Head of caudate nucleus (tissue), 42 donors: ENCODE results near the gene MAP3K1.
"Not testable (repeated sequence)": the region's sequence is repeated elsewhere in the genome, so short reads cannot be mapped to it uniquely, and the experiment has no call there.

Experiments used
- DNase-seq, 42 donors: peaks; one replicate each; pipeline versions ENCODE4 v3.0.0 to v3.0.0-alpha.2; 2020 to 2021; ENCODE audit warnings: mixed read lengths in 7 of 42
- intact Hi-C: fragments of 100-400 bp; cut with DNase I; formaldehyde crosslinking; loops from one replicate; pipeline ENCODE4 v1.15.0; 2022

Gene MAP3K1

GRCh38 chr5:56814361-56814962, 887 bp upstream of the MAP3K1 start:
- intact Hi-C loops: loop anchor here (10.0 kb wide), 3 partner anchors 160 to 360 kb away; partner anchors contain the start of gene GPBP1

GRCh38 chr5:56815658-56816545, 553 bp downstream of the MAP3K1 start:
- intact Hi-C loops: loop anchor here (10.0 kb wide), 3 partner anchors 161 to 359 kb away; partner anchors contain the start of gene GPBP1
- peak in 31 of 42 donors; percentile 11 to 60 (median 39) for DNase-seq

More at GRCh38 chr5:56814361-56814962, 887 bp upstream of the MAP3K1 start:
- peak in 39 of 42 donors; percentile 17 to 64 (median 36) for DNase-seq

- intact Hi-C loops: loop anchor here (10.0 kb wide), 3 partner anchors 162 to 358 kb away; partner anchors contain the start of gene GPBP1
- peak in 39 of 42 donors; percentile 15 to 78 (median 54) for DNase-seq
Observed at GRCh38 chr5:56816546-56817081, 1.3 kb downstream of the MAP3K1 start.

GRCh38 chr5:56817263-56818014, 2.1 kb downstream of the MAP3K1 start:
- intact Hi-C loops: loop anchor here (10.0 kb wide), 3 partner anchors 163 to 357 kb away; partner anchors contain the start of gene GPBP1
- no peak for DNase-seq

GRCh38 chr5:56818450-56819037, 3.2 kb downstream of the MAP3K1 start:
- intact Hi-C loops: loop anchor here (10.0 kb wide), 3 partner anchors 164 to 356 kb away; partner anchors contain the start of gene GPBP1
- no peak for DNase-seq

- DNase-seq: no peak
- intact Hi-C loops: loop anchor here (10.0 kb wide), 3 partner anchors 164 to 356 kb away; partner anchors contain the start of gene GPBP1
Observed at GRCh38 chr5:56819060-56819881, 3.9 kb downstream of the MAP3K1 start.

- intact Hi-C loops, DNase-seq: not testable (repeated sequence)
Observed at GRCh38 chr5:56821868-56822267, 6.5 kb downstream of the MAP3K1 start.

GRCh38 chr5:56822981-56823380, 7.6 kb downstream of the MAP3K1 start:
- intact Hi-C loops: no loop called here
- peak in 2 of 42 donors; percentile 20 to 23 for DNase-seq

GRCh38 chr5:56824019-56824418, 8.7 kb downstream of the MAP3K1 start:
- intact Hi-C loops: no loop called here
- DNase-seq: no peak

- intact Hi-C loops: no loop called here
- no peak for DNase-seq
Observed at GRCh38 chr5:56825222-56825824, 10.0 kb downstream of the MAP3K1 start.

- intact Hi-C loops: no loop called here
- DNase-seq: no peak
Observed at GRCh38 chr5:56827049-56827448, 11.7 kb downstream of the MAP3K1 start.

GRCh38 chr5:56827924-56828323, 12.6 kb downstream of the MAP3K1 start:
- intact Hi-C loops: no loop called here
- no peak for DNase-seq

GRCh38 chr5:56829137-56829908, 14.0 kb downstream of the MAP3K1 start:
- intact Hi-C loops: no loop called here

GRCh38 chr5:56831773-56832172, 16.4 kb downstream of the MAP3K1 start:
- no peak for DNase-seq
- intact Hi-C loops: no loop called here

More at GRCh38 chr5:56829137-56829908, 14.0 kb downstream of the MAP3K1 start:
- no peak for DNase-seq

GRCh38 chr5:56833325-56833724, 18.0 kb downstream of the MAP3K1 start:
- intact Hi-C loops: no loop called here
- DNase-seq: peak in 2 of 42 donors; percentile 29 to 52

GRCh38 chr5:56837381-56837780, 22.0 kb downstream of the MAP3K1 start:
- DNase-seq: no peak
- intact Hi-C loops: loop anchor here (5.0 kb wide), 1 partner anchor 565 kb away; no protein-coding TSS in a partner anchor
